HT1080 (cell line): ENCODE results near the gene AKAP9. TPM values are rescaled to one million over a fixed set of nuclear protein-coding genes. Genes with fewer than 3 reads are reported as not detected.
"Not testable (repeated sequence)": the region's sequence is repeated elsewhere in the genome, so short reads cannot be mapped to it uniquely, and the experiment has no call there.

ENCODE experiments used
- DNase-seq: peaks from one replicate; pipeline ENCODE4 v3.0.0-alpha.2; 2015; ENCODE audit warnings: low read depth
- total RNA-seq: library from RNA; depleted of rRNA; stranded (reverse); fragments of >200 nt; shearing (Covaris generic); gene quantifications from 2 replicates; pipeline ENCODE4 v1.2.3, GENCODE V29; 2014

Gene AKAP9
- total RNA-seq, 1 experiment from 2014 or later = 13.1 TPM

GRCh38 chr7:91945476-91945875 is 4.8 kb downstream of the AKAP9 start:
- DNase-seq = no peak

DNA sequence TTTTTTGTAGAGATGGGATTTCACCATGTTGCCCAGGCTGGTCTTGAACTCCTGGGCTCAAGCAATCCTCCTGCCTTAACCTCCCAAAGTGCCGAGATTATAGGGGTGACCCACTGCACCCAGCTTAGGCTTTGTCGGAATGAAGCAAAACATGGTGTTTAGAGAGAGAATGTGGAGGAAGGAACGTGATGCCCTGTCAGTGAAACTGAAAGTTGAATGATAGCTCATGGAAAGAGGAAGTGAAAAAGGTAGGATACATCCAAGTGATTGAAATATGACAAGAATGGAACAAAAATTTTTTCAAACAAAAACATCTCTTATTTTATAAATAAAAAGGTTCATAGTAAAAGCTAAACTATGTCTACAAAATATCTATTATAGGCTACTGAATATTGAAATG is 5.9 kb downstream of the AKAP9 start:
- no peak for DNase-seq

DNA sequence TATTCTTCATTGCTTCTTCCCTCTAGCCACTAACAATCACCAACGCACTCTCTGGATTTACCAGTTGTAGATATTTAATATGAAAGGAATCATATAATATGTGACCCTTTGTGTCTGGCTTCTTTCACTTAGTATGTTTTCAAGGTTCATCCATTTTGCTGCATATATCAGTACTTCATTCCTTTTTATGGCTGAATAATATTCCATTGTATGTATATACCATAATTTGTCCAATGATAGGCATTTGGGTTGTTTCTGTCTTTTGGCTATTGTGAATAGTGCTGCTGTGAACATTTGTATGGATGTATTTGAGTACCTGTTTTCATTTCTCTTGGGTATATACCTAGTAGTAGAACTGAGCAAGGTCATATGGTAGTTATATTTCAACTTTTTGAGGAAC is 7.3 kb downstream of the AKAP9 start:
- DNase-seq = no peak

GRCh38 chr7:91949221-91950009 is 8.8 kb downstream of the AKAP9 start:
- DNase-seq = peak; percentile 30

DNA sequence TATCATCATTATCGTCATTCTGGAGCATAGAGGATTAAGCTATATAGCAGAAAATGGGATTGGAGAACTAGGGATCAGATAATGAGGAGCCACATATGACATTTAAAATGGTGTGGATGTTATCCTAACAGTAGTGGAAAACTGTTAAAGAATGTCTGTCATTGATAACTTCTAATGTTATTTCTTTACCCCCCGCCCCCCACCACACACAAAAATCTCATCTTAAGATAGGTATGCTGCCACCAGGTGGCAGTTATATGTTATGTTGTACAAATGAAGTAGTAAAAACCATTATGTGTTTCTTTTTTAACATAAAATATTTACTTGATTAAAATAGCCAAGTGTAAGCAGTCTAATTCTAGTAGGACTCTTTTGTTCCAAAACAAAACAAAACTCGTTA is 13.0 kb downstream of the AKAP9 start:
- peak; percentile 4 for DNase-seq

DNA sequence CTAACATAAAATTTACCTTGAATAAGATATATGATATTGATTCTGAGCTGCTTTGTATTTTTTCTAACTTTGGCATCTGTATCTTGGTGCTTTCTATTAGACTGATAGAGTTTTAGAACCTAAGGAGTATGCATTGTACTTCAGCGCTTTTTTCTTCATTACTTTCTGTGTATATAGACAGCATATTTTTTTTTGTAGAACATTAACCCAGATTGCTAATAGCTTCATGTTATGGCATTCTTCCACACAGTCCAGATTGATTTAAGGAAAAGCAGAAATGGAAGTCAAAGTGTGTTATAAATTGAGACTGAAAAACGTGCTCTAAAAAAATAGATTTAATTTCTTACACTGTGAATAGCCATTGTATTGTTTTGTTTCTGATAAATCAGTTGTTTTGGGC is 15.8 kb downstream of the AKAP9 start:
- DNase-seq = not testable (repeated sequence)

- no peak for DNase-seq
Observed at GRCh38 chr7:91957232-91957631, 16.6 kb downstream of the AKAP9 start.

- DNase-seq = no peak
Observed at GRCh38 chr7:91957823-91958222, 17.2 kb downstream of the AKAP9 start.

DNA sequence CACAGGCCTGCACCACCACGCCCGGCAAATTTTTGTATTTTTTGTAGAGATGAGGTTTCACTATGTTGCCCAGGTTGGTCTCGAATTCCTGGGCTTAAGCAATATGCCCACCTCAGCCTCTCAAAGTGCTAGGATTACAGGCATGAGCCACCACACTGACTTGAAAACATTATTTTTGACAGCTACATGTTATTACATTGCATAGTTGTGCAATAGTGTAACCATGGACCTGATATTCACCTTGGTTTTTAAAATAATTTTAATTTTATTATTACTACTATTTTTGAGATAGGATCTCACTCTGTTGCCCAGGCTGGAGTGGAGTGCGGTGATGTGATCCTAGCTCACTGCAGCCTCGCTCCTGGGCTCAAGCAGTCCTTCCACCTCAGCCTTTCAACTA is 18.4 kb downstream of the AKAP9 start:
- DNase-seq = no peak

- no peak for DNase-seq
Observed at GRCh38 chr7:91961816-91962215, 21.2 kb downstream of the AKAP9 start.

DNA sequence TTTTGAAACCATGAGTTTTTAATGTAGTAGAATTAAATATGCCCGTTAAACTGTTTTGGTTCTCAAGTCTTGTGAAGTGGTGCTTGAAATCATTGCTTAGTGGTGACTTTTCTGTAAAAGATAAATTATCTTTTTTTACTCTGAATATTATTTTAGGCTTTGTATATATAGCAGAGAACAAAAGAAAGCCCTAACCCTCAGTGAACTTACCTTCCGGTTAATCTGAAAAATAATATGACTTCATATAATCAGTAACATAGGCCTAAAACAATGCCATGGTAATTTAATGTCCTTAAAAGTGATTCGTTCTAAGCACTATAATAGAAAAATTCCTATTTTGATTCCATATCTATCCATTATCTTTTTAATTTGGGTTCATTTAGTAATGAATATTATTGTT is 21.8 kb downstream of the AKAP9 start:
- no peak for DNase-seq

- DNase-seq = not testable (repeated sequence)
Observed at GRCh38 chr7:91967513-91967912, 26.9 kb downstream of the AKAP9 start.

GRCh38 chr7:91973639-91974038 is 33.0 kb downstream of the AKAP9 start:
- no peak for DNase-seq

GRCh38 chr7:91974066-91974465 is 33.4 kb downstream of the AKAP9 start:
- DNase-seq = no peak

DNA sequence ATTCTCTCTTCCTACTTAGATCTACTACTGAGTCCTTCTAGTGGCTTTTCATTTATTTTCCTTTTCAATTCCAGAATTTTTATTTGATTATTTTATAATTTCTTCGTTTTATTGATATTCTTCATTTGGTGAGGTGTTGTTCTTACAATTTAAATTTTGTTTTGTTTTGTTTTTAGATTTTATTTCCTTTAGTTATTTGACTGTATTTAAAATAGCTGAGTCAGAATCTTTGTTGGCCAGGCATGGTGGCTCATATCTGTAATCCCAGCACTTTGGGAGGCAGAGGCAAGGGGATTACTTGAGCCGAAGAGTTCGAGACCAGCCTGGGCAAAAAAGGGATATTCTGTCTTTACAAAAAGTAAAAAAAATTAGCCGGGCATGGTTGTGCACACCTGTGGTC is 36.1 kb downstream of the AKAP9 start:
- DNase-seq = no peak

DNA sequence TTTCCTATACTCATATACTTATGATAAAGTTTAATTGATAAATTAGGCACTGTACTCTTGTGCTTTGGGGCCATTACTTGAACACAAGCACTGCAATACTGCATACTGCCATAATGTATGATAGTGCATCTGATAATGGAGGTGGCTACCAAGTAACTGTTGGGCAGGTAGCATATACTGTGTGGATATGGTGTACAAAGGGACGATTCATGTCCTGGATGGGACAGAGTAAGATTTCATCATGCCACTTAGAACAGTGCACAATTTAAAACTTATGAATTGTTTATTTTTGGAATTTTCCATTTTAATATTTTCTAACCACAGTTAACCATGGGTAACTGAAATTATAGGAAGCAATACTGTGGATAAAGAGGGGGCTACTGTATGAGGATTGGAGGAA is 38.9 kb downstream of the AKAP9 start:
- no peak for DNase-seq

- not testable (repeated sequence) for DNase-seq
Observed at GRCh38 chr7:91982352-91982751, 41.7 kb downstream of the AKAP9 start.

- no peak for DNase-seq
Observed at GRCh38 chr7:91988213-91988612, 47.6 kb downstream of the AKAP9 start.

DNA sequence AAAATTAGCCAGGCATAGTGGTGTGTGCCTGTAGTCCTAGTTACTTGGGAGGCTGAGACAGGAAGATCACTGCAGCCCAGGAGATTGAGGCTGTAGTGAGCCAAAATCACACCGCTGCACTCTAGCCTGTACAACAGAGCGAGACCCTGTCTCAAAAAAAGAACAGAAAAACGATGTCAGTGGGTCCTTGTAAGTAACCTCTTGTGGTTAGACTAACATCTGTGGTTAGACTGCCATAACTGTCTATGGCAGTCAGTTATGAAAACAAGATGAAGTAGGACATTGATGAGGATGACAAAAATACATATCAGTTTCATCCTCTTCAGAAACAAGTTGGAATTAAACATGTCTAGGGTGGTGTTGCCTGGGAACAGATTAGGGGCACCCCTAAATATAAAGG is 53.3 kb downstream of the AKAP9 start:
- no peak for DNase-seq

DNA sequence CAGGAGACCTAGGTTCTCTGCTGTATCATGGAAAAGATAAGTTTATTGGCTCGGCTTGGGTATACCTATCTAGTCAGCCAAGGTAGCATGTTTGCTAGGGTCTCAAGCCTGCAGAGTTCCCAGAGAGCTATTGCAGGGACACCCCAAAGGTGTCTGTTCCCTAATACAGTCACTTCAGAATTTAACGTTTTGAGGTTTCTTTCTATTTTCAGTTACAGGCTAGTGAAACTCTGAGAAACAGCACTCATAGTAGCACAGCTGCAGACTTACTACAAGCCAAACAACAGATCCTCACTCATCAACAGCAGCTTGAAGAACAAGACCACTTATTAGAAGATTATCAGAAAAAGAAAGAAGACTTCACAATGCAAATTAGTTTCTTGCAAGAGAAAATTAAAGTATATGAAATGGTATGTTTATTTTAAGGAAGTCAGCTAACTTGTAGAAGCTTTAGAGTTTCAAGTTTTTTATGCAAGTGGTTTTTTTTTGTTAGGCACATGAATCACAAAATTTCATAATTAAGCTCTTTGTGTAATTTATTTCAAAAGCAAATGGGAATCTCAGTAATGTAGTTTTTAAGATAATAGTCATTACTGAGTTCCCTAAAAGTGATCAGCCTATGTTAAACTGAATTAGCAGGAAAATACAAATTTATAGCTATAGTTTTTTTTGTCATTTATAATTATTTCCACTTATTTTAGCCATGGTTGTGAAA is 54.9 kb downstream of the AKAP9 start:
- DNase-seq = no peak

DNA sequence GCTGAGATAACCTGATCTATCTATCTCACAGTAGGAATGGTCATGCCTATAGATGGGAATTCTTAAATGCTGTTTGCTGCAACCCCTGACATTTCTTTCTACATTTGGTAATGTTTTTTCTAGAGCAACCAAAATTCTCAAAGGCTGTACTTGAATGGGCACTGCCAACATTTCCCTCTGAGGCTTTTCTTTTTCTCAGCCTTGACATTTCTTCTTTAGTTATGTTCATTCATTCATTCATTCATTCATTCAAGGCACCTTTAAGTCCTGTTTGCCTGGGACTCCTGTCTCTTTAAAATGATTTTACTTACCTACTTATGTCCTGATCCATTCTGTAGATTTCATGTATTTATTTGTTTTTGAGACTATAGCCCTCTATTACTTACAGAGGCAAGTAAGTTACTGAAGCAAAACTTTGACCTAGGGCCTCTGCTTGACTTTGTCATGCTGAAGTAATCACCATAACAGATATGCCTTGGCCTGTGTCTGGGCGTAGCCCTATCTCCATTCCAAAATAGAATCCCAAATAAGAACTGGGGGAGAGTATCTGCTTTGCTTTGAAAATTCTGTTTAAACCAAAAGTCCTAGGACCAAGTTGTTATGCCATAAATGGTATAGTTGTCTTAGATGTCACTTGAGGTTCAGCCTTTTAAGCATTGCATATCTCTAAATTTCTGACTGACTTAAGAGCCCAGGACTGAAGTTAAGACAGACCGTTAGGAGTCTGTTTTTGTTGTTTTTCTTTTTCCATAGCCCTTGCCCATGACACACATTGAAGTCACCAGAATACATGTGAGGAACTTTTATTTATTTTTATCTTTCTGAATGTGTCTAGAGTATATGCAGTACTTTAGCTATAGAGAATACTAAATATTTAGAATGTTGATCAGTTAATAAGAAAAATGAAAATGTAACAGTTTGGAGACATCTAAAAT is 59.2 kb downstream of the AKAP9 start:
- DNase-seq = no peak

GRCh38 chr7:92002720-92003119 is 62.1 kb downstream of the AKAP9 start:
- no peak for DNase-seq
